Adrenal gland (tissue), 12 donors: ENCODE measurements around the gene GRID2IP. TPM values are rescaled to one million over a fixed set of nuclear protein-coding genes. Genes with fewer than 3 reads are reported as not detected.

ENCODE experiments used
- DNase-seq, 7 donors: peaks; one replicate each; pipeline ENCODE4 v3.0.0-alpha.2; 2019 to 2020
- H3K27ac ChIP-seq, 5 donors: fragments of 200-600 bp; sonication (generic) in 4 of 5; 1 replicate in 3 of 5; 2 replicates in 2 of 5; pipeline versions ENCODE4 v1.5.1 to v1.8.0; 2016 to 2020; ENCODE audit warnings: mild to moderate bottlenecking in 1 of 5
- H3K27me3 ChIP-seq: fragments of 200-600 bp; 2 replicates; pipeline ENCODE4 v1.8.0; 2021
- H3K36me3 ChIP-seq, 2 donors: fragments of 200-600 bp; replicated peaks in 1 of 2; 1 replicate in 1 of 2; 2 replicates in 1 of 2; pipeline versions ENCODE4 v1.5.1 to v1.8.0; 2018 to 2022
- H3K4me1 ChIP-seq, 2 donors: fragments of 200-600 bp; replicated peaks in 1 of 2; 1 replicate in 1 of 2; 2 replicates in 1 of 2; pipeline versions ENCODE4 v1.5.1 to v1.8.0; 2018 to 2021
- H3K4me3 ChIP-seq, 4 donors: fragments of 200-600 bp; sonication (generic) in 3 of 4; one replicate each; pipeline ENCODE4 v1.5.1; 2016 to 2018
- H3K9me3 ChIP-seq, 3 donors: fragments of 200-600 bp; sonication (generic) in 1 of 3; replicated peaks in 1 of 3; 1 replicate in 2 of 3; 2 replicates in 1 of 3; pipeline versions ENCODE4 v1.5.1 to v1.8.0; 2016 to 2021
- POLR2A ChIP-seq, 2 donors: fragments of 450-650 bp; IDR thresholded peaks; one replicate each; pipeline ENCODE4 v1.6.1; 2017; ENCODE audit warnings: antibody characterized with exemption in 2 of 2, mild to moderate bottlenecking in 2 of 2, moderate library complexity in 1 of 2
- WGBS, 4 donors: extraction: QIAGEN DNeasy Blood & Tissue Kit in 2 of 4; methylation state at CpG; one replicate each; pipeline versions ENCODE4 v1.1.5 to v1.1.7; 2013 to 2017; 5-methylcytosine and 5-hydroxymethylcytosine counted together
- intact Hi-C, 2 donors: fragments of 100-400 bp; cut with DNase I; formaldehyde crosslinking; loops; one replicate each; pipeline versions ENCODE4 v1.14.1 to v1.15.0; 2022 to 2023
- polyA plus RNA-seq, 3 donors: library from polyadenylated mRNA; stranded (reverse); fragments of 200-250 nt in 2 of 3; fragments of 350-450 nt in 1 of 3; fragmentation: Illumina TruSeq in 1 of 3; extraction: RNeasy Lipid Tissue Mini Kit (QIAGEN cat#74804) in 1 of 3; gene quantifications; one replicate each; pipeline ENCODE4 v1.2.3, GENCODE V29; 2013 to 2014
- total RNA-seq, 9 donors: library from RNA; depleted of rRNA in 4 of 9; stranded (reverse); fragments of >200 nt in 4 of 9; fragments of 120-200 nt in 1 of 9; fragmentation: NEBNext Ultra II Directional in 1 of 9; extraction: Animal tissue kit (Norgen Biotek cat#: 25700) in 1 of 9; gene quantifications; one replicate each; pipeline versions ENCODE4 v1.1.0 to v1.2.4, GENCODE V29; 2013 to 2023
- TF ChIP-seq, protein P1 (sequence below), 6 experiments: fragments of 450-650 bp in 4 of 6; fragments of 200-600 bp in 2 of 6; sonication (generic) in 1 of 6; IDR thresholded peaks; 1 replicate in 5 of 6; 2 replicates in 1 of 6; pipeline versions ENCODE4 v1.5.1 to v1.8.0; 2016 to 2021; ENCODE audit warnings: antibody characterized with exemption in 6 of 6, mild to moderate bottlenecking in 2 of 6, moderate library complexity in 1 of 6
- donor health status: healthy with polysubstance abuse.
- donor health status: Bipolar disorder and iron deficiency.
- donor health status: DM: yes; HTN: yes; CAD: no.
- donor health status: DM: no; HTN: no; CAD: no.
- donor health status: DM: no; HTN: no; CAD: no.
- donor health status: DM: yes; HTN: yes; CAD: no.

The GRID2IP gene
- total and polyA plus RNA-seq, 12 donors, result 0.11 to 1.8 (median 0.91) TPM; not detected in 1

DNA sequence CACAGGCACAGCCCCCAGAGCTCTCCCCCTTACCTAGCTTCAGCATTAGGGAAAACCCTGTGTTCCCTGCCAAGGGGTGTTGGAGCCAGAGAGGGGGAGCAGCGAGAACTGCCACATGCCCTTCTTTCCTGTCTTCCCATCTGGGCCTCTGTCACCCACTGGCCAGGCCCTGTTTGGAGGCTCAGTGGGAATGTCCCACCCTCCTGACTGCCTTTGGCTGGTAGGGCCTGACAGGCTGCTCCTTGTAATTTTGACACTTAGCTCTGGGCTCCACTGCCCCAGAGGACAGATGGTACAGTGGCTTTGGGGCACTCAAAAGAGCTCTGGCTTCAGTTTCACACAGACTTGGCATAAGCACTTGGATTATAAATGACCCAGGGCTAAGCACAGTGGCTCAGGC lies 50.6 kb downstream of the GRID2IP start:
- no peak for TF ChIP-seq POLR2A (IDR thresholded peaks at IDR 0.05)
- Histone ChIP-seq H3K27me3 (no peaks in the 10 kb centered on the region), H3K9me3 (no peaks in the 10 kb centered on the region), H3K36me3 (no peaks in the 10 kb centered on the region), H3K4me3 (no peak overlapping the region), H3K27ac (no peak overlapping the region), H3K4me1 (peaks cover 4% of the 10 kb centered on the region in 2 donors)
- WGBS, 4 donors, result 91 to 100% (median 100%) methylated on average over 1 of the region's 1 CpG; no CpG with 5 or more reads in 1 of the 4 donors
- intact Hi-C loops, result no loop called here
- no peak for DNase-seq

DNA sequence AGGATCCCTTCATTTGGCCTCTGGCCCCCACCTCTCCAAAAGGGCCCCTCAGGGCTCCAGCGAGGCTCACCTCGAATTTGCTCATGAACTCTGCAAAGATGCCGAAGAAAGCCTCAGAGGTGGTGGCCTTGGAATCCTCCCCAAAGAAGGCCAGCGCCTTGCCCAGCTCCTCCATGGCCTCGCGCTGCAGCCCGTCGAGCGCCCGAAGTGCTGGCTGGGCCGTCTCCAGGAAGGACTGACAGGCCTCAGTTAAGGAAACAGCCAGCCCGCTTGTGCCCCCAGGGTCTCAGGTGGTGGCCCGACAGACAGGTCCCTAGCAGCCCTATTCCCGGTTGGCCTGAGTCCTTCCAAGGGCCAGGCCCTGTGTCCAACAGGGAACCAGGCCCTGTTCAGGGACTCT lies 53.3 kb downstream of the GRID2IP start:
- 86 to 87% (median 87%) methylated on average over 5 to 14 of the region's 14 CpGs; no CpG with 5 or more reads in 1 of the 4 donors for WGBS, 4 donors
- no peaks in the 10 kb centered on the region for H3K27me3 ChIP-seq
- no peaks in the 10 kb centered on the region for H3K9me3 ChIP-seq
- no peak for DNase-seq
- no peak overlapping the region for H3K4me3 ChIP-seq
- TF ChIP-seq POLR2A (IDR thresholded peaks at IDR 0.05), result no peak
- TF ChIP-seq, protein P1, sequence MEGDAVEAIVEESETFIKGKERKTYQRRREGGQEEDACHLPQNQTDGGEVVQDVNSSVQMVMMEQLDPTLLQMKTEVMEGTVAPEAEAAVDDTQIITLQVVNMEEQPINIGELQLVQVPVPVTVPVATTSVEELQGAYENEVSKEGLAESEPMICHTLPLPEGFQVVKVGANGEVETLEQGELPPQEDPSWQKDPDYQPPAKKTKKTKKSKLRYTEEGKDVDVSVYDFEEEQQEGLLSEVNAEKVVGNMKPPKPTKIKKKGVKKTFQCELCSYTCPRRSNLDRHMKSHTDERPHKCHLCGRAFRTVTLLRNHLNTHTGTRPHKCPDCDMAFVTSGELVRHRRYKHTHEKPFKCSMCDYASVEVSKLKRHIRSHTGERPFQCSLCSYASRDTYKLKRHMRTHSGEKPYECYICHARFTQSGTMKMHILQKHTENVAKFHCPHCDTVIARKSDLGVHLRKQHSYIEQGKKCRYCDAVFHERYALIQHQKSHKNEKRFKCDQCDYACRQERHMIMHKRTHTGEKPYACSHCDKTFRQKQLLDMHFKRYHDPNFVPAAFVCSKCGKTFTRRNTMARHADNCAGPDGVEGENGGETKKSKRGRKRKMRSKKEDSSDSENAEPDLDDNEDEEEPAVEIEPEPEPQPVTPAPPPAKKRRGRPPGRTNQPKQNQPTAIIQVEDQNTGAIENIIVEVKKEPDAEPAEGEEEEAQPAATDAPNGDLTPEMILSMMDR (IDR thresholded peaks at IDR 0.05), result no peak
- no peak overlapping the region for H3K27ac ChIP-seq
- intact Hi-C loops, result no loop called here
- peaks cover 0 to under 1% of the 10 kb centered on the region in 2 donors for H3K4me1 ChIP-seq
- H3K36me3 ChIP-seq, result no peaks in the 10 kb centered on the region

DNA sequence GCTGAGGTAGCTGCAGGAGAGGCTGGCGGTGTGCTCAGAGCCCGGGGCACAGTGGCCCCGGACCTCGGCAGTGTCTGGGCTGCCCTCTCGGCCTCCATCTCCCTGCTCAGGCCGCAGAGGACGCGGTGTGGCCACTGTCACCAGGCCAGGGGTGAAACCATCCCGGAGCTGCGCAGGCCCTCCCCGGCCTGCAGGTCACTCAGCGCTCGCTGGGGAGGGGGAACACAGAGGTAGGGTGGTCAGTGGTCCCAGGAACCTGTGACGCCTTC lies 53.7 kb downstream of the GRID2IP start:
- no peak overlapping the region for H3K27ac ChIP-seq
- no peak for TF ChIP-seq POLR2A (IDR thresholded peaks at IDR 0.05)
- TF ChIP-seq, protein P1 (IDR thresholded peaks at IDR 0.05), result no peak
- no peaks in the 10 kb centered on the region for H3K27me3 ChIP-seq
- no peak overlapping the region for H3K4me3 ChIP-seq
- DNase-seq, result no peak
- H3K36me3 ChIP-seq, result no peaks in the 10 kb centered on the region
- no peaks in the 10 kb centered on the region for H3K4me1 ChIP-seq
- 76 to 94% (median 93%) methylated on average over 5 to 14 of the region's 14 CpGs; no CpG with 5 or more reads in 1 of the 4 donors for WGBS, 4 donors
- intact Hi-C loops, result no loop called here
- no peaks in the 10 kb centered on the region for H3K9me3 ChIP-seq

DNA sequence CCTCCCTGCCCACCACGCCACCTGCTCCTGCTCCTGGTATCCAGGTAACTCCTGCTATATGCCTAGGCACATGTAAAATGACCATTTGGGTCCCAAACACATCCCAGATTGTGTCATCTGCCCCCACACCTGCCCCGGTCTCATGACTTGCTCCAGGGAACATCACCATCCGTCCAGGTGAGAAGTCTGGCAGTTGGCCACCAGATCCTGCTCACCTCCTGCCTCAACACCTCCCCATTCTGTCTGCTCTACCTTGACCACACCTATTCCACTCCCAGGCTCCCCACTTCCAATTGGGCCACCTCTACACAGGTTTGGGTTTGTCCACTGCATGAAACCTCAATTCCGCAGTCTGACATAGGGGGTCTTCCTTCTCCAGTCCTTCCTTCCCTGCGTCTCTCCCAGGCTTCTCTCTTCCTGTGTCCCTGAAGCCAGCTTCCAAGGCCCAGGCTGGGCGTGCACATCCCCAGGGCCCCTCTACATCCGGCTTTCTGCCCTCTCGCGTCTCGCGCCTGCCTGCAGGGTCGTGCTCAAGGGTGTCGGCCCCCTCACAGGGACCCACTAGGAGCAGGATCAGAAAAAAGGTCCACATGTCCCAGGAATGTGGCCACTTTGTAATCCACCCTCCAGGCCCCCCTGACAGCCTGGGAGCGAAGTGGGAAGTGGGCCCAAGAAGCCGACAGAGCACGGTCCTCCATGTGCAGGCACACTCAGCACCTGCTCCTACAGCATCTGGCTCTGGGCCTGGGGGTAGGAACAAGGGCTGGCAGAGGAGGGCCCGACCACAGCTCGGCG lies 54.2 kb downstream of the GRID2IP start:
- Histone ChIP-seq H3K36me3 (no peaks in the 10 kb centered on the region), H3K4me1 (no peaks in the 10 kb centered on the region), H3K9me3 (no peaks in the 10 kb centered on the region), H3K27ac (no peak overlapping the region), H3K27me3 (no peaks in the 10 kb centered on the region), H3K4me3 (no peak overlapping the region)
- 69 to 86% (median 76%) methylated on average over 14 to 19 of the region's 19 CpGs for WGBS, 4 donors
- intact Hi-C loops, result no loop called here
- DNase-seq, result no peak
- TF ChIP-seq, protein P1 (IDR thresholded peaks at IDR 0.05), result no peak
- no peak for TF ChIP-seq POLR2A (IDR thresholded peaks at IDR 0.05)
